Activated CD4-positive, alpha-beta T cell treated with anti-CD3 and anti-CD28 coated beads, Interleukin-2, amount 10 ng/mL, durations not matched to agents 7 days and 5 days (primary cell): Measurements from ENCODE around the gene ATP8B3. TPM values are rescaled to one million over a fixed set of nuclear protein-coding genes. Genes with fewer than 3 reads are reported as not detected.

Source experiments
- CTCF ChIA-PET: fragments of 350-600 bp; sonication (Branson Sonifier 250); formaldehyde crosslinking; loops from one replicate; lab custom pipeline; 2021; ENCODE audit warnings: antibody characterized with exemption; lab: Charles Lee
- POLR2A ChIA-PET: fragments of 350-600 bp; sonication (Branson Sonifier 250); formaldehyde crosslinking; loops from one replicate; lab custom pipeline; 2021; ENCODE audit warnings: antibody characterized with exemption; lab: Charles Lee
- DNase-seq: peaks from one replicate; pipeline ENCODE4 v3.0.0-alpha.2; 2020
- H3K27ac Mint-ChIP-seq: one replicate; pipeline ENCODE4 v1.8.0; 2021; ENCODE audit warnings: mild to moderate bottlenecking, moderate library complexity, mixed read lengths
- H3K27me3 Mint-ChIP-seq: one replicate; pipeline ENCODE4 v1.8.0; 2021; ENCODE audit warnings: mixed read lengths
- H3K36me3 Mint-ChIP-seq: one replicate; pipeline ENCODE4 v1.8.0; 2021; ENCODE audit warnings: low read depth, mixed read lengths
- H3K4me1 Mint-ChIP-seq: one replicate; pipeline ENCODE4 v1.8.0; 2021; ENCODE audit warnings: mixed read lengths
- H3K4me3 Mint-ChIP-seq: one replicate; pipeline ENCODE4 v1.8.0; 2021; ENCODE audit warnings: mild to moderate bottlenecking, moderate library complexity, mixed read lengths
- H3K9me3 Mint-ChIP-seq: one replicate; pipeline ENCODE4 v1.8.0; 2021; ENCODE audit warnings: mixed read lengths
- total RNA-seq, 2 experiments: library from RNA; stranded (reverse); gene quantifications; one replicate each; pipeline ENCODE4 v1.2.3, GENCODE V29; 2021

Gene ATP8B3
- total RNA-seq, 2 experiments from 2014 or later: 22.2 to 28.8 TPM

DNA sequence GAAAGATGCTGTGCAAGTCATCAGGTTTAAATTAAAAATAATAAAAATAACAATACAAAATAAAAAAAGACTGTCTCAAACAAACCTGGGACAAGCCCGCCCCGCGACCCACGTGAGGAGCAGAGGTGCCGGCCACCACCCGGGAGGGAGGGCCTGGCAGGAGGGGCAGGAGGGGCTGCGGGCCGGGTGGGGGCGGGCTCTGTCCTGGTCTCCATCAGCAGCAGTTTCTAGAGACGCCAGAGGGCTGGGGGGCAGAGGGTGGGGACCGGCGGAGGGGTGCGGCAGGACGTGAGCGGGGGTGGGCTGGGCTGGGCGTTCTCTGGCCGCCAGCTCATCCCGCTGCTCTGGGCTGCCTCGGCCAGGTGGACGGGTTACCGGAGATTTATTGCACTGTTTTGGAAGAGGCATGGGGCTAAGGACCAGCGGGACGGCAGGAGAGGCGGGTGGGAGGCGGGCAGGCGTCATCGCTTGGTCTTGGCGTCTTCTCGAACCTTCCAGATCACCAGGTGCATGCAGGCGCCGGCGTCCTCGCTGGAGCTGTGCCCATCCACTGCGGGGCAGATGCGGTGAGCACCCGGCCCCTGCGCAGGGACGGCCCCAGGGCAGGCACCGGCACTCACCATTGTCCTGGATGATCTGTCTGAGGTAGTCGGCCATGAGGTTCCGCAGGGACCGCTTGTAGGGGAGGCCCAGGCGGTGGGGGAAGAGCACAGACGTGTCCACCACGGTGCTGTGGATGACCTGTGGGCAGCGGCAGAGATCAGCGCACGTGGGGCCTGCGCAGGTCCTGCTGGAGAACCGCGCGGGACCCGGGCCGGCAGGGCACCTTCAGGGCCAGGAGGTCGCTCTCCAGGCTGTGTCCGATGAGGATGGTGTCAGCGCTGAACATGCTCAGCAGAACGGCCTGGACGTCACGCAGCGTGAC lies 3.8 kb upstream of the ATP8B3 start:
- Mint-ChIP-seq H3K36me3 (peaks cover 15% of the 10 kb centered on the region), H3K4me1 (peaks cover 19% of the 10 kb centered on the region), H3K9me3 (no peaks in the 10 kb centered on the region), H3K4me3 (no peak overlapping the region), H3K27ac (no peak overlapping the region), H3K27me3 (no peaks in the 10 kb centered on the region)
- ChIA-PET POLR2A (no interaction called here), CTCF (interaction anchor here (0.6 to 2.8 kb wide), 2 partner anchors 11 to 317 kb away, joined by 6 to 17 read pairs; no protein-coding TSS in a partner anchor)
- no peak for DNase-seq

DNA sequence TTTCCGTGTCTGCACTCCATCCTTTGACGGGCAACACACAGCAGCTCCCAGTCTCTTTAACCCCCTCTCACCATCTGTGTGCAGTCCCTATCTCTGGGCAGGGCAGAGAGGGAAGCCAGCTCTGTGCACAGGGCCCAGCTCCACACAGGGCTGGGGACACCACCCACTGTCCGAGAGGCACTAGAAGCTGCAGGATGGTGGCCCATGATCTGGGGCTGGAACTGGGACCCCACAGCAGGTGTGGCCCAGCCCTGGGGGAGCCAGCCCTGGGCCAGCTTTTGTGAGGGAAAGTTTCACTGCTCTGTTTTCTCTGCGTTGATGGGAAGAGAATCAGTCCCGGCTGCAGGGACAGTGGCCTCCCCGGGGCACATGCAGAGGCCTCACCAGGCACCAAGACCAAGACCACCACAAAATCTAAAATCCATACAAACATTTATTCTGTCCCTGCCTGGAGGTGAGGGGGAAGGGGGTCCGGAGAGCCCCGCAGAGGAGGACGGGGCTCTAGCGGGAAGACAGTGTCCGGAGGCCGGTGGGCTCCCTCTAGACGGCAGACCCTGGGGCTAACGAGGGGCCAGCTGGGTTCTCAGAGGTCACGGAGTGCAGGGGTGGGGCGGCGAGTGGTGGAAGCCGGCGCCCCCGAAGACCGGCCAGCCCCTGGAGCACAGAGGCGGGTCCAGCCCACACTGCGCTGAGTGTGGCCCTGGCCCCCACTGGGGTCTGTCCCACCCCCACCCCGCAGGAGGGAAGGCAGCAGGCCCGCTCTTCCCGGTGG lies 2.9 kb upstream of the ATP8B3 start:
- ChIA-PET POLR2A (no interaction called here), CTCF (interaction anchor here (0.6 to 2.8 kb wide), 4 partner anchors 12 to 318 kb away, joined by 3 to 17 read pairs (median 6); no protein-coding TSS in a partner anchor)
- Mint-ChIP-seq H3K36me3 (peaks cover 12% of the 10 kb centered on the region), H3K27me3 (no peaks in the 10 kb centered on the region), H3K27ac (no peak overlapping the region), H3K4me1 (peaks cover 22% of the 10 kb centered on the region), H3K4me3 (no peak overlapping the region), H3K9me3 (no peaks in the 10 kb centered on the region)
- no peak for DNase-seq

DNA sequence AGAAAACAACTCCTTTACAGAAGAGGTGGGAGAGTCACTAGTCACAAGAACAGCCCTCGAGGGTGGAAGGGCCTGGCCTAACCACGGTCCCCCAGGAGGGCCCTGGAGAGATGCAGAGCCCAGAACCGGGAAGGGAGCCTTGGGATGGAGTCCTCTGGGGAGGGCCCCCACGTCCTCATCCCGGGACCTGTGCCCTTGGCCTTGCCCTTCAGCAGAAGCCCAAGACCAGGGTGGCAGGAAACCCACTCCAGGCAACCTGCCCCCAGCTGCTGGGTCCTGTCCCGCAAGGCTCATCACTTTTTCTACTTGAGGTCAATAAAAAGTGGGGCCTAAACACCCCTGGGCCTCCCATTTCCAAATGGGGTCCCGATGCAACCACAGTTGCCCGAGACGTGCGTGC lies 2.3 kb upstream of the ATP8B3 start:
- DNase-seq: no peak
- CTCF ChIA-PET: interaction anchor here (0.9 to 2.8 kb wide), 3 partner anchors 12 to 268 kb away, joined by 3 to 17 read pairs (median 5); no protein-coding TSS in a partner anchor
- Mint-ChIP-seq H3K27me3 (no peaks in the 10 kb centered on the region), H3K9me3 (no peaks in the 10 kb centered on the region), H3K36me3 (peaks cover 12% of the 10 kb centered on the region), H3K4me1 (peaks cover 22% of the 10 kb centered on the region), H3K4me3 (no peak overlapping the region), H3K27ac (no peak overlapping the region)
- POLR2A ChIA-PET: no interaction called here

GRCh38 chr19:1813192-1814182 lies 1.4 kb upstream of the ATP8B3 start:
- Mint-ChIP-seq H3K36me3 (peaks cover 12% of the 10 kb centered on the region), H3K27ac (peak overlapping the region; percentile 100), H3K27me3 (no peaks in the 10 kb centered on the region), H3K9me3 (no peaks in the 10 kb centered on the region), H3K4me3 (peak overlapping the region; percentile 89), H3K4me1 (peaks cover 22% of the 10 kb centered on the region)
- POLR2A ChIA-PET: no interaction called here
- DNase-seq: no peak
- CTCF ChIA-PET: interaction anchor here (1.8 to 2.8 kb wide), 2 partner anchors 13 to 40 kb away, joined by 5 to 17 read pairs; no protein-coding TSS in a partner anchor

DNA sequence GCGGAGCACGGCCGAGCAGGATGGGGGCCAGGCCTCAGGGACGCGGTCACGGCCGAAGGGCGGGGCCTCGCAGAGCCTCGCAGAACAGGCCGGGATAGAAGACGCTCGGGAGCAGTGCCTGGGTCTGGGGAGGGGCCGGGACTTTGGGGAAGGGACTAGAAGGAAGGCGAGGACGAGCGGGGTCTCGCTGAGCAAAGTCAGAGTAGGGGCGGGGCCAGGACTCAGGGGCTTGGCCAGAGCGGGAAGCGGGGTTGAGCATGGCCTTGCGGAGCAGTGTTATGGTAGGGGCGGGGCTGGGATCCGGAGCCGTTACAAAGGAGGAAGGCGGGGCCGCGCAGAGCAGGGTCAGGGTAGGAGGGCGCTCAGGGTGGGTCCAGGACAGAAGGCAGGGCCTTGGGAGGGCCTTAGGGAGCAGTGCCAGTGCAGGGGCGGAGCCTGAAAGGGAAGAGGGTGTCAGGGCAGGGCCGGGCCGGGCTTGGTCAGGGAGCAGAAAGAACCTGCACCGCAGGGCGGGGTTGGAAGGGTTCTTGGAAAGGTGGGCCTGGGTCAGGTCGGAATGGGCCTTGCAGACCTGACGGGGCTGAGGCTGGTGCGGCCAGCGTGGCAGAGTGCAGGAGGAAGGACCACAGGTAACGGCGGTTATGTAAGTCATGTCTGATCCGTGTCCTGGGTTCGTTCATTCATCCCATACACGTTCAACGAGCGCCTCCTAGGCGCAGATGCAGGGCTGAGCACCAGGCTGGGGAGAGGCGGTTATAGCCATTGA lies 533 bp upstream of the ATP8B3 start:
- Mint-ChIP-seq H3K27me3 (no peaks in the 10 kb centered on the region), H3K36me3 (peaks cover 9% of the 10 kb centered on the region), H3K4me1 (peaks cover 22% of the 10 kb centered on the region), H3K27ac (peak overlapping the region; percentile 100), H3K9me3 (no peaks in the 10 kb centered on the region), H3K4me3 (peak overlapping the region; percentile 89)
- CTCF ChIA-PET: no interaction called here
- DNase-seq: peak; percentile 98
- POLR2A ChIA-PET: no interaction called here

GRCh38 chr19:1811472-1811894 lies 593 bp downstream of the ATP8B3 start:
- peak; percentile 28 for DNase-seq
- CTCF ChIA-PET: interaction anchor here (1.0 to 1.4 kb wide), 2 partner anchors 15 to 17 kb away, joined by 3 to 4 read pairs; no protein-coding TSS in a partner anchor
- Mint-ChIP-seq H3K27me3 (no peaks in the 10 kb centered on the region), H3K9me3 (no peaks in the 10 kb centered on the region), H3K4me1 (peaks cover 22% of the 10 kb centered on the region), H3K27ac (peak overlapping the region; percentile 100), H3K36me3 (peaks cover 9% of the 10 kb centered on the region), H3K4me3 (peak overlapping the region; percentile 89)
- POLR2A ChIA-PET: interaction anchor here (0.6 kb wide), 1 partner anchor 65 kb away, joined by 3 read pairs; no protein-coding TSS in a partner anchor

- no peak for DNase-seq
- H3K27me3 Mint-ChIP-seq: no peaks in the 10 kb centered on the region
- peak overlapping the region; percentile 53 for H3K4me3 Mint-ChIP-seq
- no peaks in the 10 kb centered on the region for H3K9me3 Mint-ChIP-seq
- H3K4me1 Mint-ChIP-seq: peaks cover 22% of the 10 kb centered on the region
- CTCF ChIA-PET: interaction anchor here (1.1 to 1.4 kb wide), 2 partner anchors 15 to 22 kb away, joined by 3 to 4 read pairs; no protein-coding TSS in a partner anchor
- POLR2A ChIA-PET: no interaction called here
- no peak overlapping the region for H3K27ac Mint-ChIP-seq
- H3K36me3 Mint-ChIP-seq: peaks cover 4% of the 10 kb centered on the region
These were observed 1.5 kb downstream of the ATP8B3 start for GRCh38 chr19:1810439-1811160.

DNA sequence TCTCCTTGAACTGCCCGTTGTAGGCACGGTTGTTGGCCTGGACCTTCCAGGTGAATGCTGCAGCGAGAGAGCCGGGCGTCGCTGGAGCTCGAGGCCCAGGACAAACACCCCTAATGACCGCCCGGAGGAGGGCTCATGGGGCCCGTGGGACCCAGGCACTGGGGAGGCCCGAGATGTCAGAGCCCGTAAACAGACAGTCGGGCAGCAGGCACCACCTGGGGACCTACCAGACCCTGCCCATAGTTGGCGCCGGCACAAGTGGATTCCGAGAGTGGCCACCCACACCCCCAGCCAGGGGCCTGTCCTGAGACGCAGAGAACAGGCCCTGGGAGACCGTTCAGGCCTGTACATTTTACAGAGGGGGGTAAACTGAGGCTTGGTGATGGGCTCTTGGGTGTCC lies 2.4 kb downstream of the ATP8B3 start:
- no peaks in the 10 kb centered on the region for H3K27me3 Mint-ChIP-seq
- no peak overlapping the region for H3K27ac Mint-ChIP-seq
- DNase-seq: no peak
- H3K36me3 Mint-ChIP-seq: no peaks in the 10 kb centered on the region
- no peaks in the 10 kb centered on the region for H3K9me3 Mint-ChIP-seq
- peaks cover 22% of the 10 kb centered on the region for H3K4me1 Mint-ChIP-seq
- H3K4me3 Mint-ChIP-seq: no peak overlapping the region
- POLR2A ChIA-PET: no interaction called here
- CTCF ChIA-PET: interaction anchor here (1.1 kb wide), 1 partner anchor 21 kb away, joined by 3 read pairs; no protein-coding TSS in a partner anchor

- H3K27ac Mint-ChIP-seq: no peak overlapping the region
- DNase-seq: no peak
- no peak overlapping the region for H3K4me3 Mint-ChIP-seq
- no peaks in the 10 kb centered on the region for H3K27me3 Mint-ChIP-seq
- no peaks in the 10 kb centered on the region for H3K9me3 Mint-ChIP-seq
- H3K36me3 Mint-ChIP-seq: no peaks in the 10 kb centered on the region
- POLR2A ChIA-PET: no interaction called here
- CTCF ChIA-PET: no interaction called here
- H3K4me1 Mint-ChIP-seq: peaks cover 18% of the 10 kb centered on the region
These were observed 3.7 kb downstream of the ATP8B3 start for GRCh38 chr19:1808395-1808731.

- CTCF ChIA-PET: interaction anchor here (0.7 to 2.5 kb wide), 2 partner anchors 13 to 18 kb away, joined by 3 to 6 read pairs; no protein-coding TSS in a partner anchor
- POLR2A ChIA-PET: no interaction called here
- no peaks in the 10 kb centered on the region for H3K27me3 Mint-ChIP-seq
- DNase-seq: no peak
- H3K4me1 Mint-ChIP-seq: peaks cover 14% of the 10 kb centered on the region
- no peak overlapping the region for H3K4me3 Mint-ChIP-seq
- no peaks in the 10 kb centered on the region for H3K36me3 Mint-ChIP-seq
- H3K9me3 Mint-ChIP-seq: no peaks in the 10 kb centered on the region
- H3K27ac Mint-ChIP-seq: peak overlapping the region; percentile 46
These were observed 4.2 kb downstream of the ATP8B3 start for GRCh38 chr19:1807695-1808394.
